HL-60 (cell line): ENCODE data around the gene USP36.

Source experiments
- CTCF ChIP-seq: IDR thresholded peaks from one replicate; pipeline ENCODE4 v1.5.1; 2011; ENCODE audit warnings: low read length, control low read depth, inconsistent platforms; ENCODE audit not compliant: insufficient read depth
- GABPA ChIP-seq: IDR thresholded peaks from 2 replicates; pipeline ENCODE4 v1.6.1; 2012; ENCODE audit warnings: low read depth
- POLR2AphosphoS5 ChIP-seq: IDR thresholded peaks from 2 replicates; pipeline ENCODE4 v1.6.1; 2012; ENCODE audit warnings: low read depth
- REST ChIP-seq: IDR thresholded peaks from 2 replicates; pipeline ENCODE4 v1.6.1; 2012; ENCODE audit warnings: low read depth; ENCODE audit not compliant: insufficient replicate concordance
- SPI1 ChIP-seq: IDR thresholded peaks from 2 replicates; pipeline ENCODE4 v1.6.1; 2012; ENCODE audit warnings: low read depth, mild to moderate bottlenecking, borderline replicate concordance

- TF ChIP-seq CTCF (no peak), GABPA (no peak), REST (no peak), POLR2AphosphoS5 (no peak), SPI1 (no peak)
Measured at GRCh38 chr17:78794399-78794798, 46.2 kb downstream of the USP36 start.
